Activated CD8-positive, alpha-beta T cell treated with anti-CD3 and anti-CD28 coated beads for 36 hours (primary cell): Measurements from ENCODE around the gene MPZL2. TPM values are rescaled to one million over a fixed set of nuclear protein-coding genes. Genes with fewer than 3 reads are reported as not detected.
A peak's percentile ranks its signal among the peaks of the same experiment; 100 is the strongest.

ENCODE experiments used
- ATAC-seq: fragments of 200-7000 bp; cut with Tn5 transposase; one replicate; pipeline ENCODE4 v1.10.0; 2021; ENCODE audit warnings: mild to moderate bottlenecking, moderate library complexity
- CTCF ChIA-PET: fragments of 350-600 bp; sonication (Branson Sonifier 250); formaldehyde crosslinking; loops from one replicate; lab custom pipeline; 2021; ENCODE audit warnings: antibody characterized with exemption; lab: Charles Lee
- POLR2A ChIA-PET: fragments of 350-600 bp; sonication (Branson Sonifier 250); formaldehyde crosslinking; loops from one replicate; lab custom pipeline; 2021; ENCODE audit warnings: antibody characterized with exemption; lab: Charles Lee
- DNase-seq: peaks from one replicate; pipeline ENCODE4 v3.0.0-alpha.2; 2020
- H3K27ac Mint-ChIP-seq: one replicate; pipeline ENCODE4 v1.8.0; 2021; ENCODE audit warnings: mild to moderate bottlenecking, mixed read lengths
- H3K27me3 Mint-ChIP-seq: one replicate; pipeline ENCODE4 v1.8.0; 2021; ENCODE audit warnings: mixed read lengths
- H3K36me3 Mint-ChIP-seq: one replicate; pipeline ENCODE4 v1.8.0; 2021; ENCODE audit warnings: low read depth, mixed read lengths
- H3K4me1 Mint-ChIP-seq: one replicate; pipeline ENCODE4 v1.8.0; 2021; ENCODE audit warnings: low read depth, mixed read lengths
- H3K4me3 Mint-ChIP-seq: one replicate; pipeline ENCODE4 v1.8.0; 2021; ENCODE audit warnings: mild to moderate bottlenecking, moderate library complexity, mixed read lengths
- H3K9me3 Mint-ChIP-seq: one replicate; pipeline ENCODE4 v1.8.0; 2021; ENCODE audit warnings: mixed read lengths
- CTCF ChIP-seq: fragments of 200-600 bp; IDR thresholded peaks from one replicate; pipeline ENCODE4 v1.8.0; 2022; ENCODE audit warnings: antibody characterized with exemption, mild to moderate bottlenecking
- intact Hi-C: fragments of 100-400 bp; cut with micrococcal nuclease; formaldehyde crosslinking; loops from one replicate; pipeline ENCODE4 v1.10.0; 2022
- total RNA-seq, 2 experiments: library from RNA; stranded (reverse); gene quantifications; one replicate each; pipeline ENCODE4 v1.2.3, GENCODE V29; 2021

Gene MPZL2
- total RNA-seq, 2 experiments from 2014 or later = 26.2 to 31.0 TPM

GRCh38 chr11:118295199-118295598 is 31.1 kb upstream of the MPZL2 start:
- ChIA-PET POLR2A (interaction anchor here (0.7 to 2.1 kb wide), 8 partner anchors 9 to 71 kb away, joined by 3 to 13 read pairs (median 3); partner anchors contain the start of genes CD3E and JAML), CTCF (interaction anchor here (0.7 to 12.3 kb wide), 61 partner anchors 8 to 280 kb away, joined by 3 to 86 read pairs (median 4); partner anchors contain the start of genes CD3D, CD3E, CD3G and JAML)
- H3K9me3 Mint-ChIP-seq = no peaks in the 10 kb centered on the region
- intact Hi-C loops = no loop called here
- peak overlapping the region; percentile 30 for H3K27ac Mint-ChIP-seq
- no peak for TF ChIP-seq CTCF
- ATAC-seq (peak; percentile 31), DNase-seq (no peak)
- H3K27me3 Mint-ChIP-seq = no peaks in the 10 kb centered on the region
- H3K36me3 Mint-ChIP-seq = no peaks in the 10 kb centered on the region
- peaks cover 23% of the 10 kb centered on the region for H3K4me1 Mint-ChIP-seq
- no peak overlapping the region for H3K4me3 Mint-ChIP-seq

- DNase-seq (no peak), ATAC-seq (no peak)
- H3K4me3 Mint-ChIP-seq = no peak overlapping the region
- H3K27me3 Mint-ChIP-seq = no peaks in the 10 kb centered on the region
- no peaks in the 10 kb centered on the region for H3K36me3 Mint-ChIP-seq
- peaks cover 27% of the 10 kb centered on the region for H3K4me1 Mint-ChIP-seq
- intact Hi-C loops = loop anchor here (5.0 kb wide), 3 partner anchors 37 to 147 kb away; no protein-coding TSS in a partner anchor
- no peak for TF ChIP-seq CTCF
- POLR2A ChIA-PET = no interaction called here
- no peak overlapping the region for H3K27ac Mint-ChIP-seq
- CTCF ChIA-PET = interaction anchor here (1.8 to 2.7 kb wide), 5 partner anchors 11 to 141 kb away, joined by 6 to 54 read pairs (median 16); partner anchors contain the start of genes CD3E and SCN4B
- peaks cover 1% of the 10 kb centered on the region for H3K9me3 Mint-ChIP-seq
These were observed 30.0 kb upstream of the MPZL2 start for GRCh38 chr11:118294053-118294452.

GRCh38 chr11:118291477-118292135 is 27.5 kb upstream of the MPZL2 start:
- H3K9me3 Mint-ChIP-seq = peaks cover 1% of the 10 kb centered on the region
- intact Hi-C loops = loop anchor here (5.0 kb wide), 3 partner anchors 34 to 144 kb away; no protein-coding TSS in a partner anchor
- H3K36me3 Mint-ChIP-seq = no peaks in the 10 kb centered on the region
- no peaks in the 10 kb centered on the region for H3K27me3 Mint-ChIP-seq
- POLR2A ChIA-PET = interaction anchor here (0.6 to 1.3 kb wide), 7 partner anchors 9 to 183 kb away, joined by 3 to 5 read pairs (median 3); no protein-coding TSS in a partner anchor
- no peak overlapping the region for H3K27ac Mint-ChIP-seq
- TF ChIP-seq CTCF = no peak
- DNase-seq (no peak), ATAC-seq (no peak)
- CTCF ChIA-PET = interaction anchor here (0.7 to 5.8 kb wide), 30 partner anchors 8 to 170 kb away, joined by 3 to 53 read pairs (median 4); partner anchors contain the start of gene CD3E
- H3K4me1 Mint-ChIP-seq = peaks cover 35% of the 10 kb centered on the region
- H3K4me3 Mint-ChIP-seq = no peak overlapping the region

- Mint-ChIP-seq H3K4me3 (no peak overlapping the region), H3K36me3 (no peaks in the 10 kb centered on the region), H3K27ac (no peak overlapping the region), H3K9me3 (peaks cover 3% of the 10 kb centered on the region), H3K4me1 (peaks cover 32% of the 10 kb centered on the region), H3K27me3 (no peaks in the 10 kb centered on the region)
- peak; percentile 48 for TF ChIP-seq CTCF
- ATAC-seq (peak; percentile 71), DNase-seq (peak; percentile 74)
- POLR2A ChIA-PET = interaction anchor here (0.6 to 1.3 kb wide), 8 partner anchors 9 to 184 kb away, joined by 3 to 5 read pairs (median 3); no protein-coding TSS in a partner anchor
- CTCF ChIA-PET = interaction anchor here (0.6 to 5.8 kb wide), 36 partner anchors 8 to 431 kb away, joined by 3 to 53 read pairs (median 4); partner anchors contain the start of genes CD3E and MPZL2
- intact Hi-C loops = loop anchor here (5.0 kb wide), 3 partner anchors 34 to 144 kb away; no protein-coding TSS in a partner anchor
These were observed 26.8 kb upstream of the MPZL2 start for GRCh38 chr11:118290923-118291322.
